GM18507 (cell line): ENCODE data around the gene ZNF660.
A peak's percentile ranks its signal among the peaks of the same experiment; 100 is the strongest.
"Not testable (repeated sequence)": the region's sequence is repeated elsewhere in the genome, so short reads cannot be mapped to it uniquely, and the experiment has no call there.

Source experiments
- DNase-seq: peaks from one replicate; pipeline ENCODE4 v3.0.0; 2011; ENCODE audit warnings: low read depth; ENCODE audit not compliant: insufficient read length; ENCODE audit errors: extremely low spot score
- FAIRE-seq: peaks from 2 replicates; lab custom pipeline; 2011; peaks lifted over from hg19 to GRCh38; lab: Jason Lieb, UNC

ZNF660 gene

DNA sequence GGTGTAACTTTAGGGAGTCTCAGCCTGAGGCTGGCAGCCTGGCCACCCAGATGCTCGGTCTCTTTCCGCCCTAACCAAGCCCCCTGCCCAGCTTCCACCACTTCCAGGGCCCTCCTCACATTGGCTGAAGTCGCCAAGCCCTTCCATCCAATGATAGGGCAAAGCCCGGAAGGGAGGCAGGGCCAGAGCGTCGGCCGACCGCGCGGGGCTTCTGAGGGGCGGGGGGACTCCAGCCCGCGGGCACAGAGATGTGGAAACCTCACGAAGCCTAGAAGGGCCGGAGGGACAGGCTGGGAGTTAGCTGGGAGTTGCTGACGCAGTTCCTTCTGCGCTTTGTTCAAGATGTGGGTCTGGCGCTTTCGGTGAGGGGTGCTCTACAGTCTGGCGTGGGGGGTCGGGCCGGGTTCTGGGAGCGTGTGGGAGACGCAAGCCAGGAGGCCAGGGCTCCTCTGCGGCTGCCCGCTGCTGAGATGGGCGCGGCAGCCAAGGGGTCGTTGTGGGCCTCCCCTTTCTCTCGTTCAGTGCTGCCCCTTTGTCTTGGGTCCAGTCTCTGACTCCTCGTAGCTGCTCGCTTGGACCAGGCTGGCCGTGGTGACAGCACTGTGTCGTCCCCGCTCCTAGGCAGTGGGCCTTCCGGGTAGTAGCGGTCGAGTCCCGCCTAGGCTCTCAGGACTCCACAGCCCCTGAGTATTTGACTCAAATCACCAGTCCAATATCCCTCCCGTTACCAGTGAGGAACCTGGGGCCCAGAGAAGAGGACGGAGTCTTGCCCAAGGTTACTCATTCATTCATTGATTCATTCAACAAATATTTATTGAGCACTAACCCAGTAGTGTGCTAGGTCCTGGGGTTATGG, at the start of gene ZNF660:
ZNF660 (plus strand) TSS at position 319 of the 856 bp plus-strand sequence. CDS start 9,230 bp downstream, outside the sequence.
- FAIRE-seq: no peak
- no peak for DNase-seq

DNA sequence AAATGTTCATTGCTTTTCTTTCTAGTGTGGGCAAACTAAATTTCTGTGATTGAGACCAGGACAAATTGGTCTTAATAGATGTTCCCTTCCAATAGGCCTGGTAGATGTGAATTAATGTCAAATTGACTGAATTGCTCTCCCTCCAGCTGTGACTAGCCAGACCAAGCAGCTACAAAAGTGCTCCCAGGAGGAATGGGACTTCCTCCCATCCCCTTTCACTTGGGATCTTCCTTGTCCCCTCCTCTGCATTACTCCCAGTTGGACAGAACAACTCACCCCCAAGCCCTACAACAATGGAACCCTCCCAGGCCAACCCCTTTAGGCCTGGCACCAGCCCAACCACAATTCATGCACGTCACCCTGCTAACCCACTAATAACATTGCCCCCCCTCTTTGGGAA, 49.4 kb upstream of the ZNF660 start:
- no peak for FAIRE-seq
- no peak for DNase-seq

DNA sequence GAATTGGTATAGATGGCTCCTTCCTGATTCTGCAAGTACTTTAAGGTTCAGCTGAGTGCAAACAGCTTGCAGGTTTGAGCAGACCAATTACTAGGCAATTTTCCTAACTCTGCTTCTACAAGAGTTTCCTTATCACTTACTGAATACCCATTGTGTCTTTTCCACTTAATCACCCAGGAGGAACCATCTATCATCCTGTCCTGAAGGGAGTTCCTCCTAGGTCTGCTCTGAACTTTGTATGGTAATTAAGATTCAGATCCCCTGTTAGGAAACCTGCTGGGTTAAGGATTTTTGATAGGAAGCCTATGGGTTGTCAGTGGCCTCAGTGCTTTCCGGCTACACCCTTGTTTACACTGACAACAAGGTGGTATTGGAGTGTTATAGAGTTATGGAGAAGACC, 40.0 kb upstream of the ZNF660 start:
- not testable (repeated sequence) for FAIRE-seq, DNase-seq

GRCh38 chr3:44554626-44555592, 29.9 kb upstream of the ZNF660 start, which contains the start of gene ZKSCAN7:
Gene ZKSCAN7 (plus strand): TSS chr3:44555193. CDS start chr3:44557048, 1,855 bp downstream.
- FAIRE-seq (peak; percentile 63), DNase-seq (peak; percentile 48)

GRCh38 chr3:44555723-44556122, 29.0 kb upstream of the ZNF660 start:
- no peak for DNase-seq
- FAIRE-seq: no peak

GRCh38 chr3:44557074-44557473, 27.7 kb upstream of the ZNF660 start:
- no peak for DNase-seq
- FAIRE-seq: no peak

DNA sequence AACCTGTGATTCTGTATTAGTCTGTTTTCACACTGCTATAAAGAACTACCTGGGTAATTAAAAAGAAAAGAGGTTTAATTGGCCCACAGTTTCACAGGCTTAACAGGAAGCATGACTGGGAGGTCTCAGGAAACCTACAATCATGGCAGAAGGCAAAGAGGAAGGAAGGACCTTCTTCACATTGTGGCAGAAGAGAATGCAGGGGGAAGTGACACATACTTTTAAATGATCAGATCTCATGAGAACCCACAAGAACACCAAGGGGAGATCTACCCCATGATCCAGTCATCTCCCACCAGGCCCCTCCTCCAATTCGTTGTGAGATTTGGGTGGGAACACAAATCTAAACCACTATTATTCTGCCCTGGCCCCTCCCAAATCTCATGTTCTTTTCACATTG, 23.7 kb upstream of the ZNF660 start:
- FAIRE-seq (no peak), DNase-seq (no peak)

- no peak for FAIRE-seq
Observed at GRCh38 chr3:44562147-44562546, 22.6 kb upstream of the ZNF660 start.

DNA sequence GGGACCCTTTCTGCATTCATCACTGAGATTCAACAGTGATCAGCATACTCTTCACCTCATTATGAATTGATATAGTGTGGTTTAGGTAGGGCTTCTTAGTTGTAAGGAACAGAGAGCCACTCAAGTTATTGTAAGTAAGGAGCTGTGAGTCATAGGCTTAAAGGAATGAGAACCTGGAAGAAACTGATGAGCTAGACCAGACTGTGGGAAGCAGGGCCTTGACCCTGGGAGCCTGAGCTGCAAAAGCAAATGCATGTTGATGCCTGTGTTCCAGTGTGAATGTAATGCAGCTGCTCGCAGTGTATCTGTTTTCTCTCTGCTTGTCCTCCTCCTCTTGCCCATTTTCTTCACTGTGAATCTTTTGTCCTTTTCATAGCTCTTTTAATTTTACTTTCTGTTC, 16.2 kb upstream of the ZNF660 start:
- FAIRE-seq (no peak), DNase-seq (no peak)

More at GRCh38 chr3:44562147-44562546, 22.6 kb upstream of the ZNF660 start:
- no peak for DNase-seq

GRCh38 chr3:44571024-44571423, 13.7 kb upstream of the ZNF660 start:
- DNase-seq: no peak
- FAIRE-seq: no peak

DNA sequence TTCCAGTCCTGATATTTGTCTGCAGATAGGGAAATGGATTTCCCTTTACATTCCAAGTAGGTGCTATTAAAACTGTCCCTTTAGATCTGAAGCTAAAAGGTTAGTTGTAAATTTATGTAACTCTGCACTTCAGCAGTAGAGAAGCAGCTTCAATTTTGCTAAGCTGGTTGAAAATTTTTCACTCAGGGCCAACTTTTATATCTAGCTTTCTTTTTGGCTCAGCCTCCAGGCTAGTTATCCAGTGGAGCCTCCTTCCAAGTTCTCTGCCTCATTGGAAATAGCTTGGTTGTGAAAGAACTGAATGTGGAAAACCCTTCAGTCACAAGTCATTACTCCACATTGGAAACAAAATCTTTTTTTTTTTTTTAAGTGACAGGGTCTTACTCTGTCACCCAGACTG, 8.2 kb upstream of the ZNF660 start:
- no peak for DNase-seq
- FAIRE-seq: no peak

DNA sequence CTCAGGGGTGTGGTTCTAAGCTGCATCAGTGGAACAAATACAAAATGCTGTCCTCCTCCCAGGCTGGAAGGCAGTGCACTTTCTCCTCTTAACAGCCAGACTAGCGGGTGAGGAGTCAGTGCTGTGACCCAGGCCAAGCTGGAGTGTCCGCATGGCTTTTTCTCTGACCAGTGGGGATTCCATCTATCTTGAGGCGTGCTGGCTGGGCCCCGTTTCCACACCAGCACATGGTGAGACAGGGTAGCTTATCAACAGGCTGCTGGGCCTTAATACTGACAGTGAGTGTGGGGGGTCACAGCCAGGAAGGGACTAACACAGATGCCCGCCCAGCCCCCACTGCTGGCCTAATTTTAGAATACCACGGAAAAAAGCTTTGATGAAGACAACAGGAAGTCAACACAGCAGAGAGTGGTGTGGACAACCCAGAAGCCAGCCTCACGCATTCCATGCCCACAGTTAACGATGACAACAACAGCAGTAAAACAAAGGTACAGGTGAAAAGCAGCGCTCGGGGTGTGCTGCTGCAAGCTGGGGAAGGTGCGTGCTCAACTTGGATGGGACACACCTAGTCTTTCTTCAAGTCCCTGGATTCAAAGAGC, 7.3 kb upstream of the ZNF660 start:
- not testable (repeated sequence) for FAIRE-seq, DNase-seq

- not testable (repeated sequence) for FAIRE-seq, DNase-seq
Observed at GRCh38 chr3:44578316-44578715, 6.4 kb upstream of the ZNF660 start.

GRCh38 chr3:44578924-44579515, 5.7 kb upstream of the ZNF660 start:
- not testable (repeated sequence) for DNase-seq, FAIRE-seq

DNA sequence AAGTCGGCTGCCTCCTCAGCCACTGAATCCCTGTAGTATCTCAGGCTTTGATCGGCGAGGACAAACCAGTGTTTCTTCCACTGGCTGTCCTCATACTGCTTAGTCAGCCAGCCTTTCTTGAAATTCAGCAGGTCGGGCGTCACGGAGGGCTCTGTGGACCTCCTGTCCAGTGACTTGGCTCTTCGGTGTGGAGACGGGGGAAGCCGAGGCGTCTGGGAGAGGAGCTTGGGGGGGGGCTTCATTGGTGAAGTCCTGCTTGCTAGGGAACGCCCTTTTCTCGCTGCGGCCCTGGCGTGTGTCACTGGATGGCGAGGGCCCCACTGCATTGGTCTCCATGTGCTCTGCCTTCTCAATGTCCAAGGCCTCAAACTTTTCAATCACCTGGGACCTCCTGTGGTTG, 5.0 kb upstream of the ZNF660 start:
- DNase-seq, FAIRE-seq: not testable (repeated sequence)

- FAIRE-seq, DNase-seq: not testable (repeated sequence)
Observed at GRCh38 chr3:44580971-44581370, 3.8 kb upstream of the ZNF660 start.

- FAIRE-seq (no peak), DNase-seq (no peak)
Observed at GRCh38 chr3:44596621-44597020, 11.9 kb downstream of the ZNF660 start.

- no peak for FAIRE-seq
- DNase-seq: no peak
Observed at GRCh38 chr3:44601749-44602148, 17.0 kb downstream of the ZNF660 start.

DNA sequence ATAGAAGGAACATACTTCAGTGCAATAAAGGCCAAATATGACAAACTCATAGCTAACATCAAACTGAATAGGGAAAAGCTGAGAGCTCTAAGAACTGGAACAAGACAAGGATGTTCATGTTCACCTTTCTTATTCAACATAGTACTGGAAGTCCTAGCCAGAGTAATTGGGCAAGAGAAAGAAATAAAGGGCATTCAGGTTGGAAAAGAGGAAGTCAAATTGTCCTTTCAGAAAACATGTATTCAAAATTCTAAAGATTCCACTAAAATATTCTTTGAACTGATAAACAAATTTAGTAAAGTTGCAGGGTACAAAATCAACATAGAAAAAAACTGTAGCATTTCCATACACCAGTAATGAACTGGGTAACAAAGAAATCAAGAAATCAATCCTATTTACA, 27.9 kb downstream of the ZNF660 start:
- FAIRE-seq (no peak), DNase-seq (no peak)
